ENCODE measurements around the gene CA9.
A peak's percentile ranks its signal among the peaks of the same experiment; 100 is the strongest.

CA9 gene

DNA sequence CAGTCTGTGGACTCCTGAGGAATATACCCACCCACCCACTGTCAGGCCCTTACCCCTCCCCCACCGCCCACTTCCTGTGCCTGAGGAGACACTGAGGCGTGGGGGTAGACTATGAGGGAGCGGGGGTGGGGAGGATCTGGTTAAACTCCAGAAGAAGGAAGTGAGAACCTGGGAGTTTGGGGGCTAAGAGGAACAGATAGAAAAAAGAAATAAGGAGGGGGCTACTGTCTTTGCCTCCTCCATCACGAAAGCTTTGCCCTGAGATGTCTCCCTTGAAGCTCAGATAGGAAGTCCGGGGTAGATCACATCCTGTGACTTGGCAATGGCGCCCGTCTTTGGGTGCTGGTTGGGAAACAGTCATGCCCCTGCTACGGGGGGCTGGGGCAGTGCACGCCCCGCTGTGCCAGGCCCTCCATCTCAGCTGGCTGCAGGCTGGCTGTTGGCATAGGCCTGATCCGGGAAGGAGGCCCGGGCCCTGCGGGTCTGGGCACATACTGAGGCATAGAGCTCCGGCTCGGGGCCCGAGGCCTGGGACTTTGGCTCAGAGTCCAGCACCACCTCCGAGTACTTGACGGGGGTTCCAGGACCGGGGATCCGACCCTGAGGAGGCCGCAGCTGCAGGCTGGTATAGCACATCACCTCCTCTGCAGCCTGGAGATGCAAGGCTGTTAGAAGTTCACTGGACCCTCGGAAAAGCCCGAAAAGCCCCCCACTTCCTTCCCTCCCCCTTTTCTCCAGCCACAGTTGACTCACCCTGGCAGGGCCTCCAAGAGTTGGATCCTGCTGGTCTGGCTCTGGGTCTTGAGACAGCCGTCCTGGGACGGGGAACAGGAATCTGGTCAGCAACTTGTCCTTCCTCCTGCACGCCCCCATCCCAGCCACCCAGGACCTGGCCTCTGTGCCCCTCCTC is 24.0 kb upstream of the CA9 start:
- DNase-seq, result no peak

DNA sequence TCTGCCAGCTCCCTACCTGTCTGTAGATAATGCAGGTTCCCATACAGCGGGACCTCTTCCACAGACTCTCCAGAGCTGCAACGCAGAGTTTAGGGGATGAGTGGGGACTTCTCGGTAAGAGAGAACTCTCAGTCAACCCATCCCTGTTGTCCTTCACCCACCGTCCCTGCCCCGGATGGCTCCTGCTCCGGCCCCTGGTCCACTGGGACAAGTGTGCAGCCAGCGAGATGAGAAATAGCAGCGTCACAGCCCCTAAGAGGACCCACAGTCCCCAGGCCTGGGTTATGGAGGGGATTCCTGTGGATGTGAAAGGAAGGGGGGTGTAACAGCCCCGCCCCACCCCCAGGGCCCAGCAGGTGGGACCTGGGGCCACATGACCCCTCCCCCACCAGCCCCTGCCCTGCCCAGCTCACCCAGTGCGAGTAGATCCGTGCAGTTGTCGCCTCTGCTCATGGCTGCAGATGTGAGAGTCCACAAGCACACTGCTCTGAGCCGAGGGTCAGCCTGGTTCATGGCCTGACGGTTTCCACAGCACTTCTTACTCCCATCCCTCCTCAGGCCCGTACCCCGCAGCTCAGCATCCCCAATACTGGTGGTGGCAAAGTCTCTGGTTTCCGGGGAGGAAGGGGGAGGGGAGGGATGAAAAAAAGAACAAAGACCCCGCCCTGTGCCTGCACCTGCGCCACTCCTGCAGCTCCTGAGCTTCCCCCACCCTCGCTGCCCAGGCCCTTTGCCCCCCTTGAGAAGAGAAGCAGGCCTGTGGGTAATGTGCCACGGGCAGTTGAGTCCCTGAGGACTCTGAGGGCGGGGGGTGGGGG is 23.2 kb upstream of the CA9 start, which contains the start of gene SIT1:
TSS of gene SIT1 (minus strand) at position 591 of the 818 bp plus-strand sequence. CDS start at position 513, 78 bp downstream.
- in situ Hi-C loops (cut with HindIII; ENCODE audit: low pct_ligation_motif_present, low pct_unique_long_range_greater_than_20kb, low sequenced_read_pairs), result no loop called here
- DNase-seq, result no peak

More for the DNA sequence above, 24.0 kb upstream of the CA9 start:
- in situ Hi-C loops (cut with HindIII; ENCODE audit: low pct_ligation_motif_present, low pct_unique_long_range_greater_than_20kb, low sequenced_read_pairs), result no loop called here

DNA sequence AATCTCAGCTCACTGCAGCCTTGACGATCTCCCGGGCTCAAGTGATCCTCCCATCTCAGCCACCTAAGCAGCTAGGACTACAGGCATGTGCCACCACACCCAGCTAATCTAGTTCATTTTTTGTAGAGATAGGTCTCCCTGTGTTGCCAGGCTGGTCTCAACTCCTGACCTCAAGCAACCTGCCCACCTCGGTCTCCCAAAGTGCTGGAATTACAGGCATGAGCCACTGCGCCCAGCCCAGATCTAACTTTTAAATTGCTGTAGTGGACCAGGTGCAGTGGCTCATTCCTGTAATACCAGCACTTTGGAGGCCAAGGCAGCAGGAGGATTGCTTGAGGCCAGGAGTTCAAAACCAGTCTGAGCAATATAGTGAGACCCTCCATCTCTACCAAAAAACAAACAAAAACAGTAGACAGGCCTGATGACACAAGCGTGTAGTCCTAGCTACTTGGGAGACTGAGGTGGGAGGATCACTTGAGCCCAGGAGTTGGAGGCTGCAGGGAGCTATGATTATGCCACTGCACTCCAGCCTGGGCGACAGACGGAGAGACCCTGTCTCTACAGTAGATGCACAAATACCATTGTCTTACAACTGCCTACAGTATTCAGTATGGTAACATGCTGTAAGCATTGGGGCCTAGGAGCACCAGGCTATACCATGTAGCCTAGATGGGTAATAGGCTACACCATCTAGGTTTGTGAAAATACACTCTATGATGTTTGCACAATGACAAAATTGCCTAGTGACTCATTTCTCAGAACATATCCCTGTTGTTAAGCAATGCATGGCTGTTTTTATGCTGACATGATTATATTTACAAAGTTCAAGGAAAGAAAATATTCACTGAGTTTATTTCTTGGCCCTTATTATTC is 21.5 kb upstream of the CA9 start:
- no peak for DNase-seq
- in situ Hi-C loops (cut with HindIII; ENCODE audit: low pct_ligation_motif_present, low pct_unique_long_range_greater_than_20kb, low sequenced_read_pairs), result no loop called here

DNA sequence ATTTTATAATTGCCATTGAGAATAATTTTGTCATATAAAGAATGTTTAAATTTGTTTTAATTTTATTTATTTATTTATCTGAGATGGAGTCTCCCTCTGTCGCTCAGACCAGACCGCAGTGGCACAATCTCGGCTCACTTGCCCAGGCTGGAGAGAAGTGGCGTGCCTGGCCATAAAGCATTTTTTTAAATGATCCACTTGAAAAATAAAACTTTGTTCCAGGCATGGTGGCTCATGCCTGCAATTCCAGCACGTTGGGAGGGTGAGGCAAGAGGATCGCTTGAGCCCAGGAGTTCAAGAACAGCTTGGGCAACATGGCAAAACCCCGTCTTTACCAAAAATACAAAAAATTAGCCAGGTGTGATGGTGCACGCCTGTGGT is 20.9 kb upstream of the CA9 start:
- in situ Hi-C loops (cut with HindIII; ENCODE audit: low pct_ligation_motif_present, low pct_unique_long_range_greater_than_20kb, low sequenced_read_pairs), result no loop called here
- DNase-seq, result no peak

DNA sequence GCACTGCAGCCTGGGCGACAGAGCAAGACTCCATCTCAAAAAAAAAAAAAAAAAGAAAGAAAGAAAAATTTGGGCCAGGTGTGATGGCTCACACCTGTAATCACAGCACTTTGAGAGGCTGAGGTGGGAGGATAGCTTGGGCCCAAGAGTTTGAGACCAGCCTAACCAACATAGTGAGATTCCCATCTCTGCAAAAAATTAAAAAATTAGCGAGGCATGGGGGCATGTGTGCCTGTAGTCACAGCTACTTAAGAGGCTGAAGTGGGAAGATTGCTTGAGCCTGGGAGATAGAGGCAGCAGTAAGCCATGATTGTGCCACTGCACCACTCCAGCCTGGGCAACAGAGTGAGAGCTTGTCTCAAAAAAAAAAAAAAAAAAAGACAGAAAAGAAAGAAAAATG is 20.1 kb upstream of the CA9 start:
- no peak for DNase-seq
- in situ Hi-C loops (cut with HindIII; ENCODE audit: low pct_ligation_motif_present, low pct_unique_long_range_greater_than_20kb, low sequenced_read_pairs), result no loop called here

DNA sequence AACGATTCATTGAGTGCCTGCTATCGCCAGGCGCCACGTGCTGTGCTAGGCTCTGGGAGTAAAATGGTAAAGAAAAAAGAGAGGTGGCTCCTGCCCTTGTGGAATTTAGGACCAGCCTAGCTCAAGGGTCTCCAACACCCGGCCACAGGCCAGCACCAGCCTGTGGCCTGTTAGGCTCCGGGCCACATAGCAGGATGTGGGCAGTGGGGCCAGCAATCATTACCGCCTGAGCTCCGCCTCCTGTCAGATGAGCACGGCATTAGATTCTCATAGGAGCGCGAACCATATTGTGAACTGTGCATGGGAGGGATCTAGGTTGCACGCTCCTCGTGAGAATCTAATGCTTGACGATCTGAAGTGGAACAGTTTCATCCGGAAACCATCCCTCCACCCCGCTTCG is 17.4 kb upstream of the CA9 start:
- DNase-seq, result no peak
- in situ Hi-C loops (cut with HindIII; ENCODE audit: low pct_ligation_motif_present, low pct_unique_long_range_greater_than_20kb, low sequenced_read_pairs), result no loop called here

DNA sequence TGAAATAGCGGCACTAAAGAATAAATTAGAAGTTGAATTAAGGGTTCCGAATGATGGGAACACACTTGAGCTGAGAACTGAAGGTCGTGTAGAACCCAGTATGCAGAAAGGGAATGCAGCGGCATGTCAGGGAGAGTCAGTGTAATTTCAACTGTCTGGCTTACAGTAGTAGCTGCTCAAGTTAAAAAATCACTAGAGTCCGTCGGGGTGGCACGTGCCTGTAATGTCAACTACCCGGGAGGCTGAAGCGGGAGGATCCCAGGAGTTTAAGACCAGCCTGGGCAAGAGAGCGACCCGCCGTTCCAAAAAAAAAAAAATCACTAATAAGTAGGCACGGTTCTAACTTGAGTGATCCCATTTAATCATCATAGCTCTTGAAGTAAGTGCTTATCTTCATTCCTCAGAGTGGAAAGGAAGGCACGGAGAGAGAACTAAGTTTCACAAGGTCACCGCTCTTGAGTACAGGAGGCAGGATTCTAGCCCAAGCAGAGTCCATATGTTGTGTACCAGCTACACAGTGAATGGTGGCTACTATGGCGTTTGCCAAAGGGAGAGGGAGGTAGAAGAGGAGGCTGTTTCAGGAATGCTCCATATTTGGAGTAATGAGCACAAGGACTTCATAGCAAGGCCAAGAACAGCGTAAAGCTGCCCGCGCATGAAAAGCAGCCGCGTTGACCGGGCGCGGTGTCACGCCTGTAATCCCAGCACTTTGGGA is 16.7 kb upstream of the CA9 start:
- DNase-seq, result no peak
- in situ Hi-C loops (cut with HindIII; ENCODE audit: low pct_ligation_motif_present, low pct_unique_long_range_greater_than_20kb, low sequenced_read_pairs), result no loop called here

DNA sequence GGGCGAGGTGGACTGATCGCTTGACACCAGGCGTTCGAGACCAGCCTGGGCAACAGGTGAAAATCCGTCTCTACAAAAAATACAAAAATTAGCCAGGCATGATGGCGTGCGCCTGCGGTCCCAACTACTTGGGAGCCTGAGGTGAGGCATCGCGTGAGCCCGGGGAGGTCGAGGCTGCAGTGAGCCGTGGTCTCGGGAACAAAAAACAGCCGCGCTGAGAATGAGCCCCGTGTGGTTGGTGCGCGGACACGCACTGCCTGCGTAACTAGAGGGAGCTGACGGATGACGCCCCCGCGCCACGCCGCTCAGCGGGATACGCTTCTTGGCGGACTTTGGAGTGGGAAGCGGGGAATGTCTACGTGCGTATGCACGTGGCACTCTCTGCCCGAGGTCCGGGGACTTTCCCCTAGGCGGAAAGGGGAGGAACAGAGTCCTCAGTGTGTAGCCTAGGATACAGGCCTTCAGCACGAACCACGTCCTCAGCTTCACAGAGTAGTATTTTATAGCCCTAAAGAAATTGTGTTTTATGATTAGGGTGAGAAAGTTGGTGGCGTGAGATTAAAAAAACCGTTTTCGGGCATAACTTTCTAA is 16.1 kb upstream of the CA9 start, which contains the start of gene RMRP:
TSS of gene RMRP (minus strand) at position 474 of the 591 bp plus-strand sequence.
- DNase-seq, result peak; percentile 98
- in situ Hi-C loops (cut with HindIII; ENCODE audit: low pct_ligation_motif_present, low pct_unique_long_range_greater_than_20kb, low sequenced_read_pairs), result no loop called here

DNA sequence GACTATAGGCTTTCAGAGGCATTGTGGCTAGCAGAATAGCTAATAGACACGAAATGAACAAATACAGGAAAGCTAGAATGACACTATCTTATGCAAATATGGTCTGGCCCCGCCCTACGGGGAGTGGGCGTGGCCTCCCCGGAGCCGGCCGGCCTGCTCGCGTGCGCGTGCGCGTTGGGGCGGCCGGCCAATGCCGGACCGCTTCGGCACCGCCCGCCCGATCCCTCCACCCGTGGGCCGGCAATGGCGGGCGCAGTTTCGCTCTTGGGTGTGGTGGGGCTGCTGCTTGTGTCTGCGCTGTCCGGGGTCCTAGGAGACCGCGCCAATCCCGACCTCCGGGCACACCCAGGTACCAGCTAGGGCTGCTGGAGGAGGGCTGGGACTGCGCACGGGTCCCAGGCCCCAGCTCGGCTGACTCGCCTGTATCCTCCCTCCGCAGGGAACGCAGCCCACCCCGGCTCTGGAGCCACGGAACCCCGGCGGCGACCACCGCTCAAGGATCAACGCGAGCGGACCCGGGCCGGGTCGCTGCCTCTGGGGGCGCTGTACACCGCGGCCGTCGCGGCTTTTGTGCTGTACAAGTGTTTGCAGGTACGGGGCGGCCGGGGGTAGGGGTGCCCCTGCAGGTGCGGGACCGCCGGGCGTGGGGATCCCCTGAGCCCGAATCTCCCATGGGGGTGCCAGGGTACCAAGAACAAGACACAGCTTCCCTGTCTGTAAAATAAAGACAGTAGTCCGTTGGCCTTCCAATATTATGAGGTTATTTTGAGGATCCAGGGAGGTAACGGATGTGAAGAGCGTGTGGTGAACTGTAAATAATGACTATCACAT is 15.4 kb upstream of the CA9 start, which contains the start of gene CCDC107:
TSS of gene CCDC107 (plus strand) at position 156 of the 831 bp plus-strand sequence. CDS start at position 244, 88 bp downstream.
- in situ Hi-C loops (cut with HindIII; ENCODE audit: low pct_ligation_motif_present, low pct_unique_long_range_greater_than_20kb, low sequenced_read_pairs), result no loop called here
- peak; percentile 81 for DNase-seq

DNA sequence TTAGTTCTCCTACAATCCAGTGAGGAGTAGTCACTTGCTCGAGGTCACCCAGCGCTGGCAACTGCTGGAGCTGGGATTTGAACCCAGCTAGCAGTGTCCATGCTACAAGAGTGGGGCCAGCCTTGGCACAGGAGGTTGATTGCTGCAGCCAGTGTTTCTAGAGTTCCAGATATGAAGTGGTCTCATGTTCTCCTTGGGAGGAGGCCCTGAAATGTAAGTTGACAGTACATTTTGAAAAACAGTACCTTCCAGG is 14.8 kb upstream of the CA9 start:
- in situ Hi-C loops (cut with HindIII; ENCODE audit: low pct_ligation_motif_present, low pct_unique_long_range_greater_than_20kb, low sequenced_read_pairs), result no loop called here
- peak; percentile 55 for DNase-seq

DNA sequence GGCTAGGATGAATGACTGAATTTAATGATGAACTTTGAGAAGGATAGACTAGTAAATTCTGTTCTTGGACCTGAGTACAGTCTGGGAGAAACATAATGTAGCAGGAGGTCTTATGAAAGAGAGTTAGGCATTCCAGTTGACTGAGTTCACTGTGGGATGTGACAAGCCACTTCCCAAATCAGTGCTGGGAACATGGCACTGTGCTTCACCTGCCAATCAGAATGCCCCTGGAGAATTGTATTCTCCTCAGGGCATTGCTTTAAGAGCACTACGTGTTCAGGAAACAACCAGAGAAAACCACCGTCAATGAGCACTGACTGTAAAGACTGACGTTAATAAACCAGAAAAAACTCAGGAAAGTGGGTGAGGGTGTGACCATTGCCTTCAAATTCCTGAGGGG is 14.4 kb upstream of the CA9 start:
- in situ Hi-C loops (cut with HindIII; ENCODE audit: low pct_ligation_motif_present, low pct_unique_long_range_greater_than_20kb, low sequenced_read_pairs), result no loop called here
- DNase-seq, result no peak

DNA sequence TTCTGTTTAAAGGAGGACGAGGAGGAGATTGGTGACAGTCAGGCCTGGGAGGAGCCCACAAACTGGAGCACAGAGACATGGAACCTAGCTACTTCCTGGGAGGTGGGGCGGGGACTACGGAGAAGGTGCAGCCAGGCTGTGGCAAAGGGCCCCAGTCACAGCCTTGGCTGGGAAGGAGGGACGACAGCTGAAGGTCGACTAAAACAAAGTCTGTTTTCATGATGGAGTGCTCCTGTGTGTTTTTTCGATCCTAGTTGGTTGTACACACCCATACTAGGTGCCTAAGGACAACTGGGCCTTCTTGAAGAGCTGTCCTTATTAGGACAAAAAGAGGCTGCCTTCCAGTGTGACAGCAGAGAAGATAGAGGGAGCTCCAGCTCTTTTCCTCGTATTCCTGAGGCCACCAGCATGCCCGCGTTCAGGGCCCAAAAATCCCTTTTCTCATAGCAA is 12.7 kb upstream of the CA9 start:
- in situ Hi-C loops (cut with HindIII; ENCODE audit: low pct_ligation_motif_present, low pct_unique_long_range_greater_than_20kb, low sequenced_read_pairs), result no loop called here

DNA sequence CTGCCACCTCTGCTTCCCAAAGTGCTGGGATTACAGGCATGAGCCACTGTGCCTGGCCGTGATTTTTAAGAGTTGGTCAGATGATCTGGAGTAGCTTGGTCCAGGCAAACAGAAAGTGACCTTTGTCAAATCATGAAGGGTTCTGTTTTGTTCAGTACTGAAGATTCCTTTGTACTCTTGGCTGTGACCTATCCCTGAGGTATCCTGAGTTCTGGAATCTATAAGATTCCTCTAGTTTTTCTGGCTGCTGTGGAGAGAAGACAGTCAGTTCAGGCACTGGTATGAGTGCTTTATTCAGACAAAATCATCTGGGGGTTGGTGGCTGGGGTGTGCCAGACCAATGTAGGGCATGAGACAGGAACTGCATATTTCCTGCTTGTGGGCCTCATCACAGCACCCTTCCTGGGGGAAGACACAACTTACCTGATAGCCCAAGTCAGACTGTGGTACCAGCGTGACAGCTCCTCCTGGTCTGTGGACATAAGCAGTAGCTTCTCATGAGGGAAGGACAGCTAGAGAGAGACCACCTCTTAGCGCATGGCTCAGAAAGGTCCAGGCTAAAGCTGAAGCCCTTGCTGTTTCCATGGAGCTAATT is 11.9 kb upstream of the CA9 start:
- in situ Hi-C loops (cut with HindIII; ENCODE audit: low pct_ligation_motif_present, low pct_unique_long_range_greater_than_20kb, low sequenced_read_pairs), result no loop called here
- DNase-seq, result no peak

More for the DNA sequence above, 12.7 kb upstream of the CA9 start:
- peak; percentile 29 for DNase-seq

DNA sequence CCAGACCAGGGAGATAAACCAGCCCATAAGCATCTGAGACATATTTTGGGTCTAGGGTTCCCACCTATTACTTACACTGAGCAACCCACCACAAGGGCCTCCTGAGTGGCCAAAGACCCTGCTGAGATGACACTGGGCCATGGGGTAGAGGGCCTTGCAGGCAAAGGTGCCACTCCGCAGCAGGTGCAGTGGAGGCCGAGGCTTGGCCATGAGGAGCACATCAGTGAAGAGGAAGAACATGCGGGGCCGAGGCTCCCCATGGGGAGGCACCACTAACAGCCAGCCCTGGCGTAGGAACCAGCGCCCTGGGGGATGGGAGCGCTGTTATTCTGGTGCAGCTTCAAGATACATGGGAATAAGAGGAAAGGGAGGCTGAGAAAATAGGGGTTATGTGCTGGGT is 11.3 kb upstream of the CA9 start:
- in situ Hi-C loops (cut with HindIII; ENCODE audit: low pct_ligation_motif_present, low pct_unique_long_range_greater_than_20kb, low sequenced_read_pairs), result no loop called here
- no peak for DNase-seq

DNA sequence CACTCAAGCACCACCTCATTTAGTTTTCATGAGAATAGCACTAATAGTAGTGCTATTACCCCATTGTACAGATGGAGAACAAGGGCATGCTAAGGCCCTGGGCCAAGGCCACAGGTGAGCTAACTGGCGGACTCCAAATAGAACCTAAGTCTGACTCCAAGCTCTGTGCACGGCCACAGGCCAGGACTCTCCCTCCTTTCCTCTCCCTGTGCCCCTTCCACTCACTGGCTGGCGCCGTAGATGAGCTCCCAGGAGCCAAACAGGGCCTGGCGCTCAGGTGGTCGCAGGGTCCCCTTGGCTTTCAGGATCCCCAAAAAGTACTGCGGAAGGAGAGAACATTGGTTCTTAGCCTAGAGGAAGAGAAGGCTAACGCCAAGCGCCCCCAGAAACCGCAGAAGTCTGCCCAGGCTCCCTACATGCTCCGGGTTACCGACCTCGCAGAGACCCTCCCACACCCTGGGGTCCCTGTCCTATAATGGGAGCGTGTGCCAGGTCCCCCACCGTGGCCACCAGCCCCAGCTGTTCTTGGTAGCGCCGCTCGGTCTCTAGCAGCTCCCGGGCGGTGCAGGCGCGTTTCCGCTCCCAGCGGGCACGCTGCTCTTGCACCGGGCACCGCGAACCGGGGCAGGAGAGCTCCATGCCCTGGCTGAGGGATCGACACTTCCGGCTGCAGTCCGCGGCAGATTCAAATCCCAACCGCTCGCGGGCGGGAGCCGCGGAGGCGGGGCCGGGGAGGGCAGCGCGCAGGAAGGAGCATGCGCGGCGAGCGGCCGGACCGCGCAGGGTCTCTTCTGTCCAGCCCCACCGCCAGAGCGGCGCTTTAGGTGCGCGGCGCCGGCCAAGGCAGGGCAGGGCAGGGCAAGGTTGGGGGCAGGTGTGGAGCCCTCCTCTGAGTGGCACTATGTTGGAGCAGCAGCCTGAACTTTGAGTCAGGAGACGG is 8.9 kb upstream of the CA9 start, which contains the start of gene ARHGEF39:
TSS of gene ARHGEF39 (minus strand) at position 665 of the 940 bp plus-strand sequence. CDS start at position 639, 26 bp downstream.
- in situ Hi-C loops (cut with HindIII; ENCODE audit: low pct_ligation_motif_present, low pct_unique_long_range_greater_than_20kb, low sequenced_read_pairs), result no loop called here

DNA sequence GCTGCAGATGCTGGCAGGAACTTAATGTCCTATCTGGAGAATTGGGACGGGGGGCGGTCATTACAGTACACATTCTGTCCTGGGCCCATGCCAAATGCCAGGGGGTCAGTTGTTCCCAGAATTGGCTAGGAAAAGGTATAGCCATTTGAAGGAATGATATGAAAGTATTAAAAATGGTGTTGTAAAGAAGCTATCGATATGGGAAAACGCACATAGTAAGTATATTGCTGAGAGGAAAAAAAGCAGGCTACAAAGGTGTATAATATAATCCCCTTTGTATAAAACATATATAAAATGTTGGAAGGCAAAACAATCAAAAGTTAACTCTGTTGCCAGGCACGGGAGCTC is 8.3 kb upstream of the CA9 start:
- in situ Hi-C loops (cut with HindIII; ENCODE audit: low pct_ligation_motif_present, low pct_unique_long_range_greater_than_20kb, low sequenced_read_pairs), result no loop called here

More for the DNA sequence above, 8.9 kb upstream of the CA9 start, which contains the start of gene ARHGEF39:
- peak; percentile 88 for DNase-seq

More for the DNA sequence above, 8.3 kb upstream of the CA9 start:
- no peak for DNase-seq
